Hematopoietic multipotent progenitor cell treated with erythropoietin and hydrocortisone succinate and interleukin-3 and kit ligand, for 15 days (in vitro differentiated cells): ENCODE measurements around the gene SASH3.

Experiments
- DNase-seq: peaks from one replicate; pipeline ENCODE4 v3.0.0-alpha.2; 2015; ENCODE audit warnings: low spot score

The SASH3 gene

DNA sequence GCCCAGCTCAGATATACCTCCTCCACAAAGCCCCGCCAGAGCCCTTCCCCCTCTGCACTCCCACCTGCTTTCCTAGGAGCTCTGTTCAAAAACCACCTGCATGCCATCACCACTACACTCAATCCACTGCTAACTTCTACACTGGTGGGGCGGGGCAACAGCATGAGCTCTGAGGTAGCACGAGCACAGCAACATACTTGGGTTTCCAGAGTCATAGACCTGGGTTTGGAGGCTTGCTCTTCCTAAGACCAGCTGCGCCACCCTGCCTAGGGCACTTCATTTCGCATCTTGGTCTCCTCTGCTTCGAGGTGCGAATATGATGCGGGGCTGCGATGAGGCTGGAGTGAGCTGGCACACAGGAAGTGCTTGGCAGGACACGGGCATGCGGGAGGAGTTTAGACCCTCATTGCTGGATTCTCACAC, 3.6 kb downstream of the SASH3 start:
- no peak for DNase-seq

DNA sequence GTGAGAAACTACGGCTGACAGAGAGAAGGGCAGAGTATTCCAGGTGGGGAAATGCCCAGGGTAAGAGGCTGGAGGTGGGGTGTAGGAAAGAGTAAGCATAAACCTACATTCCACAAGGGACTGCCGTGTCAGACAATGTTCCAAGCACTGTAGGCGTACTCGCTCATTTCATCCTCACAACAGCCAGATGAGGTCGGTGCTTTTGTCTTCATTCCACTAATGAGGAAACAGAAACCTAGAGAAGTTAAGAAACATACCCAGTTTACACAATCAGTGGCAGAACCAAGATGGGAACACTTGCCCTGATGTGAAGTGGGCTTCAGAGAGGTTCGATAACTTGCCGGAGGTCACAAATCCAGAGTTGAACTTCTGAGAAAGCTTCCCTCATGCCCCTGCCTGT, 4.6 kb downstream of the SASH3 start:
- no peak for DNase-seq

DNA sequence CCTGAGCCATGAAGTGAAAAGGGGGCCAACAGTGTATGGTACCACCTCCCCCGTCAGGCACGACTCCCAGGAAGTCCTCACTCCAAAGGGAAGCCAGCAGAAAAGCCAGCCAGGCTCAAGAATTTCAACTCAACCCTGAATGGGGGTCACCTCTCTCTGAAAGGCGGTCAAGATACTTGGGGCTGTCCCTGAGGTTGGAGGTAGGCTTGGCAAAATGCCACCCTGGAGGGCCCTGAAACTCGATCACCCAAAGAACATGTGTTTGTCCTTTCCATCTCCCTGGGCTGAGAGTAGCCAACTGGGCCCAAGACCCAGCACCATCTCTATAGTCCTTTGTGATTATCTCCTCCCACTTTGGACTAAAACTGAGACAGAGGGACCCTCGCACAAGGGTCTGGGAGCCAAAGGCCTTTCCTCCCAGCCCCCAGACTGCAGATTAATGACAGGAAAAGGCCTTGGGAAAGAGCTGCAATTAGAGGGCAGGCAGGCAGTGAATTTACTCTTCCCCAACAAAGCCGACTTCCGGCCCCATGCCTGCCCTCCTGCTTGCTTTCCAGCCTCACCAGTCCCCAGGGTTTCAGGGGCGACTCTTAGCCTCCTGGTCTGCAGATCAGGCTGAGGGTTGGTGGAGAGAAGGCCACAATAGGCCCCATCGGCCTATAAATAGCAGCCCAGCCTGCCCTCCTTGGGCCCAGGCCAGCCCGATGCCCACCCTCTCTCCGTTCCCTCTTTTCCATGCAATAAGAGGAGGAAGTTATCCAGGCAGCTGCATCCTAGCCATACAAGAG, 5.6 kb downstream of the SASH3 start:
- DNase-seq: no peak

DNA sequence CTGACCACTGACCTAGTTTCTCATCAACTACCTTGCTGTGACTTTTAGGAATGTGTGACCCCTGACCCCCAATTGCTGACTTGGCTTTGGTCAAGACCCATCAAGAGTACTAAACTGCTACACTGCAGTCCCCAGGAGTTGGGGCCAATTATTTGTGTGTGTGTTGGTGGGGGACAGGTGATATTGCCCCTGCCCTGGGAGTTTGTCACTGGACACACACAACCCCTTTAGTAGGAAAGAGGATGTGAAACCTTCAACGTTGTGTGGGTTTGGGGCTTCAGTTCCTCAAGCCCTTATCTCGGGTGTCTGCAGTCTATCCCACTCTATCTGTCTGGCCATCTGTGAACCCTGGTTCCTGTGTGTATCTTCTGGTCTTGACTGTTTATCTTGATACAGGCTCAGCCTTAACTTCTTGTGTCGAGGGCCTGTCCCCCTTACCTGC, 6.5 kb downstream of the SASH3 start:
- DNase-seq: no peak

DNA sequence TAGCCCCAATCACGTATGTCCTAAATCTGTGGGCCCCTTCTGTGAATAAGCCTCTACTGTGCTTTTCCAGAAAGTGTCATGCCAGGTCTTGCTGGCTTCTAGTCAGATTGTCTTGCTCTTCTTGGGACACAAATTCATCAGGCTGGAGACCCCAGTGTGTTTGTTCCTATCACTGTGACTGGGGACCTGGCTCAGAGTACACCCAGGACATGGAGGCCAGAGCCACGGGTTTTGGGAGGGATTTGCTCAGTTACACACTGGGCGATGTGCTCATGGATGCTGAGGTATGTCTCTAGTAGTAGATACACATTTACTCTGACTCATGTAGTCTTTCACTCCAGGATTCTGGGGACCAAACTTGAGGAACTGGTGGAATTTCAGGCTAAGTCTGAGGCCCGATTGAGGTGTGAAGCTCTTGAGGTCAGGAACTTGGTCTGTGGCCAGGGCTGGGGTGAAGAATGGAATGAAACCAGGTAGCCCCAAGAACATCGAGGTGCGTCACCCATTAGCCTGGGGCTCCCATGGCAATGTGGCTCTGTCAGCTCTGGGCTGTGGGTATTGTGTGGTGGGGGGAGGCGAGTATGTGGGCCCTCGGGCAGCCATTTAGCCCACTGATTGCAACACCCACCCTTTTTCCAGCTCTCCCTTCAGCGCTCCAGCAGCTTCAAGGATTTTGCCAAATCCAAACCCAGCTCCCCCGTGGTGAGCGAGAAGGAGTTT, 7.7 kb downstream of the SASH3 start:
- no peak for DNase-seq

DNA sequence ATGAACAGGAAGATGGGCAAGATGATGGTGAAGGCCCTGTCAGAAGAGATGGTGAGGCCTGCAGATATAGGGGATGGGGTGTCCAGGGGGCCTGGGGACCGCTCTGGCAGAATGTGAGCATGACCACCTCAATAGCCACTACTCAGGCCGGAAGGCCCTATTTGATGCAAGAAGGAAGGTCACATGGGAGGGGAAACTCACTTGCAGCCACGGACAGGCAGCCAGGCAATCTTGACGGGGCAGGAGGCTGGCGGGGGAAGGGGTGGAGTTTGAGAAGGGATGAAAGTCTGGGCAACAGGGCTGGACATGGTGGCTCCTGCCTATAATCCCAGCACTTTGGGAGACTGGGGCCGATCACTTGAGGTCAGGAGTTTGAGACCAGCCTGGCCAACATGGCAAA, 8.8 kb downstream of the SASH3 start:
- DNase-seq: no peak

DNA sequence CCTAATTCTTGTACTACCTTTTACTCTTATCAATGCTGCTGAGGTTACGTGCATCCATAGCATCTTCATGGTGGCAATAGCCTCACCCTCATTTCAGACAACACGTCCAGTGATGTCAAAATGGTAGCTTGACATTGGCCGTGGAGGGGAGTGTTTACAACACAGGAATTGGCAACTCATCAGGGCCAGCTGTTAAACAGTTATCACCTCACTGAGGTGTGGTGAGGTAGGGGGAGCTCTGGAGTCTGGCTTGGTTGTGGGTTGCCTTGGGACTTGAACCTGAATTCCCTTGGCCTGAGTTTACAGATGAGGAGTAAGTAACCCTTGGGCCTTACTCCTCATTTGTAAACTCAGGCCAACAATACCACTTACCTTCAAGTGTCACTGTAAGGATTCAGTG, 10.4 kb downstream of the SASH3 start:
- no peak for DNase-seq

DNA sequence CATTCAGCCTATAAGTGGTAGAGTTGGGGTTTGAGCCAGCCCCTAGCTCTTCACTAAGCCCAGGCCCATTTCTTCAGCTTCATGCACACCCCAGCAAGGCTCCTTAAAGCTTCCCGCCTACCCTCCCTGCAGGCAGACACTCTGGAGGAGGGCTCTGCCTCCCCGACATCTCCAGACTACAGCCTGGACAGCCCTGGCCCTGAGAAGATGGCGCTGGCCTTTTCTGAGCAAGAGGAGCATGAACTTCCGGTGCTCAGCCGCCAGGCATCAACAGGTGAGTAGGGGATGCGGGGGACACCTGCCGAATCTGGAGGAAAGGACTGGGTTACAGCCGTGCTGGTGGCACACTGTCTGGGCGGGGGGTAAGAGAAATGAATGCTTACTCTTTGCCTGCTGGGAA, 11.1 kb downstream of the SASH3 start:
- no peak for DNase-seq

DNA sequence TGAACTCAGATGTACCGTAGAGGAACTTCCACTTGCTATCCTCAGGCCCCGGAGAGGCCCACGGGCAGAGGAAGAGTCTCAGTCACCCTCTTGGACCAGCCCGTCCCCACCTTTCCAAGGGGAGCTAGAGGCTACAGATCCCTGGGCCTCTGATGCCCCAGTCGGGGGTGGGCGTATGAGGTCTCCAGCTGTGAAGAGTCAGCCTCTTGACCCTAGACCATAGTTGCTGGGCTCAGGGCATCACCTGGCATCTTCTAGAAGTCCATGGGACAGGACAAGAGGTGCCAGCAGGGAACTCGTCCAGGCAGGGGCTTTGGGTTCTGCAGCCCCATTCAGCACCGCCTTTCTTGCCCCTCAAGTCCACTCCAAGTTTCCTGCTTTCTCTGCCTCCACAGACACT, 11.6 kb downstream of the SASH3 start:
- DNase-seq: no peak

DNA sequence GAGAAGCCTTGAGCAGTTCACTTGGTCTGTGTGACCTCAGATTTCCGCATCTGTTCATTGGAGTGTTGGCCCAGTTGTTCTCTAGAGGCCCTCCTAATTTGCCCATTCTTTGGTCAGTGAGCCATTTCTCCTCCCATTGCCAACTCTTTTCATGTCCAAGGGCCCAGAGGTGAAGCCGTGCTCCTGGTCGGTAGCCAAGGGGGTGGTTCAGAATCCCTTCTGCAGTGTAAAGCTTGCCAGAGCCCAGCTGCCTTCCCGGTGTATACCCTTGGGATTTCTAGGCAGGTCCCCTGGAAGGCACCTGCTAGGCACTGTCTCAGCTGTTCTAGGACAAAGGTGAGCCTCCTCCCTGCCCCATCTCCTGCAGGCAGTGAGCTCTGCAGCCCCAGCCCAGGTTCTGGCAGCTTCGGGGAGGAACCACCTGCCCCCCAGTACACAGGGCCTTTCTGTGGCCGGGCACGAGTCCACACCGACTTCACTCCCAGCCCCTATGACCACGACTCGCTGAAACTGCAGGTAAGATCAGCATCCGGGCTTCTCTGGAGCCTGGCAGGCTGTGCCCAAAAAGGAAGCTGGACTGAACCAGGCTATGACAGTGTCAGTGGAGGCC, 12.3 kb downstream of the SASH3 start:
- no peak for DNase-seq

DNA sequence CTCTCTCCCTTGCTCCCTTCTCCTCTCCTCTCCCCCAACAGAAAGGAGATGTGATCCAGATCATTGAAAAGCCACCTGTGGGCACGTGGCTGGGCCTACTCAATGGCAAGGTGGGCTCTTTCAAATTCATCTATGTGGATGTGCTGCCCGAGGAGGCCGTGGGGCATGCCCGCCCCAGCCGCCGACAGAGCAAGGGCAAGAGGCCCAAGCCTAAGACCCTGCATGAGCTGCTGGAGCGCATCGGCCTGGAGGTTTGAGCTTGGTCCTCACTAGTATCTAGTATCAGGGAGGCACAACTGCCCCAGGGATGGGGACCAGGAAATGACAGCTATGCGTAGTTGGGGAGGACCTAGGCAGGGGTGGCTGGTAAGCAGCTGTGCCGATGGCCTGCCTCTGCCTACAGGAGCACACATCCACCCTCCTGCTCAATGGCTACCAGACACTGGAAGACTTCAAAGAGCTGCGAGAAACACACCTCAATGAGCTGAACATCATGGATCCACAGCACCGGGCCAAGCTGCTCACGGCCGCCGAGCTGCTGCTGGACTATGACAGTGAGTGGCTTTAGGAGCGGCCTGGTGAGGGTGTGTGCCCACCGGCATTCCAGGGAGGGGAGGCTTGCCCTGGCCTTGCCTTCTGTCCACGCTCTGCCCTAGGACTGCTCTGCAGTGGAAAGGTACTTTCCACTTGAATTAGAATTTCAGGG, 13.0 kb downstream of the SASH3 start:
- no peak for DNase-seq

DNA sequence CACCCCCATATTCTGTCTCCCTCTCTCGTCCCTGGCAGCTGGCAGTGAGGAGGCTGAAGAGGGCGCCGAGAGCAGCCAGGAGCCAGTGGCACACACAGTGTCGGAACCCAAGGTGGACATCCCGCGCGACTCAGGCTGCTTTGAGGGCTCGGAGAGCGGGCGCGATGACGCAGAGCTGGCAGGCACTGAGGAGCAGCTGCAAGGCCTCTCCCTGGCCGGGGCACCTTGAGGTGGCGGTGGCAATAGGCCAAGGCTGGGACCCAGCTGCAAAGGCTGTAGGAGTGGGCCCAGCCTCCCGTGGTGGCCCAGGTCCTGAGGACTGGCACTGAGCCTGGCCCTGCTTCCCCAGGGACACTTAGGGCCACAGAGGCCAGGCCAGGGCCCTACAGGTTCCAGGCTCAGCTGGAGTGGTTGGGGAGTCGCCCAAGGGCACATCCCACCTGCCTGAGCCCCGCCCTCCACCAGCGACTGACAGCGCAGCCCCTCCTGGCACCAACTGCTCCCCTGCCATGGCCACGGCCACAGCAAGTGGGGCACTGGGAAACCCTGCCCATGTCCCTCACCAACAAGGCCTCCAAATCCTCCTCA, 13.9 kb downstream of the SASH3 start:
- no peak for DNase-seq

DNA sequence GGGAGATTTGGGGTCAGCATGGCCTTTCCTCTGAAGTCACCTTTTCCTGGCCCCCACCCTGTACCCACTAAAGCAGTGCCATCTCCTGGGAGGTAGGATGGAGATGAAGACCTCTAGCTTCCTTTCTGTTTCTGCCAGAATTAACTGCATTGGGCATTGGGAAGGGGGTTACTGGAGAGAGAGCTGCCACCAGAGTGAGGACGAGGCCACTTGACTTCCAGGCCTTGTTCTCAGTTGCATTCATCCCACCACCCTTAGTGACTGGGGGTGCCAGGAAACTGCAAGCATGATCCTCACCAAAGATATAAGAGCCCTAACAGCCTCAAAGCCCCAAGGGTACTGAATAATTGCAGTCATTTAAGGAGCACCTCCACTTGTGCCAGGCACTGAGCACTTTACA, 15.8 kb downstream of the SASH3 start:
- no peak for DNase-seq

DNA sequence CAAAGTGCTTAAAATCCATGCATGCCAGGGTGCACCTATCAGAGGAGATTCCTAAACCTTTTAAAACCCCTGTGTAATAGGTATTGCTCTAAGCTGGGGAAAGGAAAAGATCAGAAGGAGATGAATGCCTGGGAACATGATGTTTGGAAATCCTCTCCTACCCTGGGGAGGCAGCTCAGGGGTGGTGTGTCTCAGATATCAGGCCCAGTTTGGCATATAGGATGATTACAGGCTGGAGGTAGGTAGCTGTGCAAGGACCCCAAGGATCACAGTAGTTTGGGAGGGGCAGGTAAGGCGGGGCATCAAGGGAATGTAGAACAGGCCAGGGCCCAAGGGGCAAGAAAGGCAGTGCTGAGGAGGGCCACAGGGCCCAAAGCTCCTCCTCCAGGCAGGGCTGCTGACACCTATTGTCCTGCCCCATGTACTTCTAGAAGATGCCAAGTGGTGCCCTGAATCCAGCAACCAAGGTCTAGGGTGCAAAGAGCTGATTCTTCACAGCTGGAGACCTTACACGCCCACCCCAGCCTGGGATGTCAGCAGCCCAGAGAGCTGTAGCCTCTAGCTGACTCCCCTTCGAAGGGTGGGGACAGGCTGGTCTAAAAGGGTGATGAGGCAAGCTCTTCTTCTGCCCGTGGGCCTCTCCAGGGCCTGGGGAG, 17.6 kb downstream of the SASH3 start:
- no peak for DNase-seq

DNA sequence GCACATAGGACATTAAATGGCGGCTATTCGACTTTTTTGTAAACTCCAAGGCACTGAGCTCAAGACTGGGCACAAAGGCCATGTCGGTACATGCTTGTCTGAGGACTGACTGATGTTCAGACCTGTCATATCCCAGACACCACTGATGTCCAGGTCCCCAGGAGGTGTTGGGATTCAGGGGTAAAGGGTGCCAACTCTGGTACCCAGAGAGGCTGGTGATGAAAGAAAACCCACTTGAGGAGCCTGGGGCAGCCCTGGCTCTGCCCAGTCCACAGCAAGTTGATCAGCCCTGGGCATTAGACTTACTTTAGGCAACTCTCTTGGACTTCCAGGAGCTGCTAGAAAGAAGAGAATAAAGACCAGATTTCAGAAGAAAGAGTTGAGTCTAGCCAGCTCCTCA, 18.7 kb downstream of the SASH3 start:
- DNase-seq: no peak

DNA sequence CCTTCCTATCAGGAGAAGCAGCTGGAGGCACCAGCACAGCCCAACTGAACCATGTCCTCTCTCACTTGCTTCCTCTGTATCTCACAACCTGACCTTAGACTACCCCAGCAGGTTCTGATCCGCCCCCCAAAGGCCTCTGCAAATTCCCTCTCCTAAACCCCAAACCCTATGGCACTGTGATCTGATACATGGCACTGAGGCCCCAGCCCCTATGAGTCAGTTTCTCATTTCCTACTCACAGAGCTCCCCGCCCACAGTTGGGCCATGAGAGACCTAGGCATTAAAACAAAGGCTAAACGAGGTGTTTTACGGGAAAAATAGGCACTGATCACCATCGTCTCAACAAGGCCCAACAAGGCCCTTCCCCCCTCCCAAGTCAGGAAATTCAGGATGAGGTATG, 19.1 kb downstream of the SASH3 start:
- DNase-seq: no peak

DNA sequence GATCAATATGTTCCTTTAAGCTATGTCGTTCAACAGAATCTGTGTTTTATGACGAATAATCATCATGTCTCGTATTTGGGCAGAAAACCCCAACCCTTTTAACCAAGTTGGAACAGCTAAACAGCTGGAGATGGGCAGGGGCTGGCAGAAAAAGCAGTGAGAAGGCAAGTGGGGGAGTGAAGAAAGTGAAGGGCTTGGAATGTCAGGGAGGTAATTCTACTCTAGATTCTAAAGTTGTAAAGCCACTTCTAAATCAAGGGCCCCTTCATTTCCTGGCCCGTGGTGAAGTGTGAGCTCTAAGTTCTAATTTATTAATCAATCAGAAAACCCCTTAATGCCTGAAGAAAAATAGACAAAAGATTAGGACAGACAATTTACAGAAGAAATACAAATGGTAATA, 20.4 kb downstream of the SASH3 start:
- no peak for DNase-seq

DNA sequence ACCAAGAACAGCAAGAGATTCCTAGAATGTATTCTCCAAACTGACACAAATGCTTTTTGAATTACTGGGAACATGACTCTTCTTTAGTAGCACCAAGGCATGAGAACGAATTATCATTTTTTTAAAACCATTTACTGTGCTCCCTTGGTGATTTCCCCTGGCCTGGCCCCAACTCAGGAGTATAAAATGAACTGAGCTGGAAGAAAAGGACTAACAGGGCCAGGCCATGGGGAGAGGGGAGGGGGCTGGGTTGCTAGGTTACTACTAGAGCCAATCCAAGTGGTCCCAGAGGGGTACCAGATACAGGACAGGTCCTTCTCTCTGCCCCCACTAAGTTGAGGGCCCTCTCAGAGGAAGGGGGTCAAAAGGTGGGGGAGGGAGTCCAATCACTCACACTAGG, 23.1 kb downstream of the SASH3 start:
- no peak for DNase-seq

DNA sequence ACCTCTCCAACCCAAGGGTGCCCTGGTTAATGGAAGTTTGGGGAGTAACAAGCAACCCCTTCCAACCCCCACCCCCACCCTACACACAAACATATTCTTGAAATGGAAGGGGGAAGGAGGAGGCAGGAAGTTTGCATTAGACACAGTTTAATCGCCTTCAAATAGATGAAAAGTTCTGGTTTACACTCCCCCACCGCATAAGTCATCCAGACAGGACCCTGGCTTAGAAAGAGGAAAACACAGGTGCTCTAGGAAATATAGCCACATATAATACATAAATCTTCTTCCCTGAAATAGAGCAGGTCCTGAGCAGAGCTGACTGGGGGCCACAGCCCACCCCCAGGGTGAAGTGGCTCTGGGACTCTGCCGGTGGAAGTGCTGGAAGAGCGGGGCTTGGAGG, 25.1 kb downstream of the SASH3 start:
- DNase-seq: no peak

DNA sequence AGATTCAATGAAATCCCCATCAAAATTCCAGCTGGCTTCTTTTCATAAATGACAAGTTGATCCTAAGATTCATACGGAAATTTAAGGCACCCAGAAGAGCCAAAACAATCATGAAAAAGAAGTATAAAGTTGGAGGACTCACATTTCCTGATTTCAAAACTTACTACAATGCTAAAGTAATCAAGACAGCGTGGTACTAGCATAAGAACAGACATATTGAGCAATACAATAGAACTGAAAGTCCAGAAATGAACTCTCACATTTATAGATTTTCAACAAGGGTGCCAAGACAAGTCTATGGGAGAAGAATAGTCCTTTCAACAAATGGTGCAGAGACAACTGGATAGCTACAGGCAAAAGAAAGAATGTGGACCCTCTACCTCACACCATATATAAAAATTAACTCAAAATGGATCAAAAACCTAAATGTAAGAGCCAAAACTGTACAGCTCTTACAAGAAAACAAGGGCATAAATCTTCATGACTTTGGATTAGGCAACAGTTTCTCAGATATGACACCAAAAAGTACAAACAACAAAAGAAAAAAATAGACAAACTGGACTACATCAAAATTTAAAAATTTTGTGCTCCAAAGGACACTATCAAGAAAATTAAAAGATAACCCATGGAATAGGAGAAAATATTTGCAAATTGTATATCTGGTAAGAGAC, 28.5 kb downstream of the SASH3 start:
- no peak for DNase-seq
